ENCODE results near the gene UBXN11. TPM values are rescaled to one million over a fixed set of nuclear protein-coding genes. Genes with fewer than 3 reads are reported as not detected.

The UBXN11 gene
- total RNA-seq, 1 experiment from 2014 or later: 12.5 TPM

- POLR2A ChIA-PET: no interaction called here
- H3K27ac Mint-ChIP-seq (ENCODE audit: unreplicated experiment): no peak overlapping the region
- Histone ChIP-seq H3K27me3 (replicated peaks; ENCODE audit: control insufficient read depth, insufficient read depth, low read length) (no peaks in the 10 kb centered on the region), H3K4me3 (ENCODE audit: low read depth, low read length) (no peak overlapping the region), H3K4me1 (peaks cover 22% of the 10 kb centered on the region), H3K36me3 (ENCODE audit: control insufficient read depth, insufficient read depth, low read length) (no peaks in the 10 kb centered on the region; the same call in 1 of the 2 replicates), H3K9me3 (no peaks in the 10 kb centered on the region)
- H3K36me3 Mint-ChIP-seq (ENCODE audit: insufficient read depth, unreplicated experiment): peaks cover 80% of the 10 kb centered on the region
- H3K9me3 Mint-ChIP-seq (ENCODE audit: unreplicated experiment): no peaks in the 10 kb centered on the region
- intact Hi-C loops (cut with micrococcal nuclease; ENCODE audit: unreplicated experiment): no loop called here
- CTCF ChIA-PET: no interaction called here
- no peaks in the 10 kb centered on the region for H3K27me3 Mint-ChIP-seq (ENCODE audit: insufficient read depth, unreplicated experiment)
- BruUV-seq (replicated peaks): no TSS peak
- no peak for DNase-seq
- no peak for TF ChIP-seq CTCF (IDR thresholded peaks at IDR 0.05; ENCODE audit: insufficient read depth in 1 of 2, low read depth in 1 of 2, low read length in 1 of 2, severe bottlenecking in 1 of 2, unreplicated experiment in 1 of 2)
- H3K4me1 Mint-ChIP-seq (ENCODE audit: low read depth, unreplicated experiment): no peaks in the 10 kb centered on the region
- H3K4me3 Mint-ChIP-seq (ENCODE audit: unreplicated experiment): no peak overlapping the region
Observed at GRCh38 chr1:26345718-26346117, 39.3 kb upstream of the UBXN11 start.

- peaks cover 4% of the 10 kb centered on the region; the same call in 1 of the 2 replicates for H3K36me3 ChIP-seq (ENCODE audit: control insufficient read depth, insufficient read depth, low read length)
- no peaks in the 10 kb centered on the region for H3K9me3 ChIP-seq
- no peak overlapping the region for H3K4me3 ChIP-seq (ENCODE audit: low read depth, low read length)
- CTCF ChIA-PET: no interaction called here
- H3K9me3 Mint-ChIP-seq (ENCODE audit: unreplicated experiment): no peaks in the 10 kb centered on the region
- H3K27ac Mint-ChIP-seq (ENCODE audit: unreplicated experiment): peak overlapping the region; percentile 32
- no peak overlapping the region for H3K4me3 Mint-ChIP-seq (ENCODE audit: unreplicated experiment)
- no peaks in the 10 kb centered on the region for H3K4me1 Mint-ChIP-seq (ENCODE audit: low read depth, unreplicated experiment)
- peaks cover 80% of the 10 kb centered on the region for H3K36me3 Mint-ChIP-seq (ENCODE audit: insufficient read depth, unreplicated experiment)
- no TSS peak for BruUV-seq (replicated peaks)
- POLR2A ChIA-PET: no interaction called here
- peaks cover 9% of the 10 kb centered on the region for H3K4me1 ChIP-seq
- intact Hi-C loops (cut with micrococcal nuclease; ENCODE audit: unreplicated experiment): no loop called here
- H3K27me3 ChIP-seq (replicated peaks; ENCODE audit: control insufficient read depth, insufficient read depth, low read length): no peaks in the 10 kb centered on the region
- no peak for DNase-seq
- no peaks in the 10 kb centered on the region for H3K27me3 Mint-ChIP-seq (ENCODE audit: insufficient read depth, unreplicated experiment)
- no peak for TF ChIP-seq CTCF (IDR thresholded peaks at IDR 0.05; ENCODE audit: insufficient read depth in 1 of 2, low read depth in 1 of 2, low read length in 1 of 2, severe bottlenecking in 1 of 2, unreplicated experiment in 1 of 2)
Observed at GRCh38 chr1:26344147-26344920, 37.9 kb upstream of the UBXN11 start.

DNA sequence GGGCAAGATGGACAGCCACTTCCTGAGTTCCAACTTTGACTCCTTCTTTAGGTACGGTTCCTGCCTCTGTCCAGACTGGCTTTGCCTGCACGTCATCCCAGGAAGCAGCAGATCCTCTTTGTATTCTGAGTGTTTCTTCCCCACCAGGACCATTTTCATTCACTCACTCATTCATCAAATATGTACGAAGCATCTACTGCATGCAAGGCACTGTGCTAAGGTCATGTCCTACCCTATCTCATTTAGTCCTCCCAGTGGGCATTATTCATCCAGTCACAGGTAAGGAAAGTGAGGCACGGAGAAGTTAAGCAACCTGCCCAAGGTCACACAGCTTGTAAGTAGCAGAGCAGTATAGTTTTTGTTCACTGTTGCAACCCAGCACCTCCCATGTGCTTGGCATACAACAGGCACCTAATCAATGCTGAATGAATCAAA lies 33.6 kb upstream of the UBXN11 start:
- ChIA-PET POLR2A (no interaction called here), CTCF (interaction anchor here (0.5 kb wide), 1 partner anchor 11 kb away, joined by 3 read pairs; no protein-coding TSS in a partner anchor)
- H3K36me3 Mint-ChIP-seq (ENCODE audit: insufficient read depth, unreplicated experiment): peaks cover 82% of the 10 kb centered on the region
- Histone ChIP-seq H3K4me3 (ENCODE audit: low read depth, low read length) (no peak overlapping the region), H3K9me3 (no peaks in the 10 kb centered on the region), H3K36me3 (ENCODE audit: control insufficient read depth, insufficient read depth, low read length) (peaks cover 4% of the 10 kb centered on the region), H3K4me1 (no peaks in the 10 kb centered on the region), H3K27me3 (replicated peaks; ENCODE audit: control insufficient read depth, insufficient read depth, low read length) (no peaks in the 10 kb centered on the region)
- no peak overlapping the region for H3K27ac Mint-ChIP-seq (ENCODE audit: unreplicated experiment)
- H3K4me3 Mint-ChIP-seq (ENCODE audit: unreplicated experiment): no peak overlapping the region
- intact Hi-C loops (cut with micrococcal nuclease; ENCODE audit: unreplicated experiment): no loop called here
- no peak for DNase-seq
- H3K27me3 Mint-ChIP-seq (ENCODE audit: insufficient read depth, unreplicated experiment): no peaks in the 10 kb centered on the region
- H3K9me3 Mint-ChIP-seq (ENCODE audit: unreplicated experiment): no peaks in the 10 kb centered on the region
- TF ChIP-seq CTCF (IDR thresholded peaks at IDR 0.05; ENCODE audit: insufficient read depth in 1 of 2, low read depth in 1 of 2, low read length in 1 of 2, severe bottlenecking in 1 of 2, unreplicated experiment in 1 of 2): no peak
- H3K4me1 Mint-ChIP-seq (ENCODE audit: low read depth, unreplicated experiment): no peaks in the 10 kb centered on the region
- no TSS peak for BruUV-seq (replicated peaks)
